Muscle layer of duodenum (tissue), 2 donors: Measurements from ENCODE around the gene KRT83.

Experiments used
- H3K27ac ChIP-seq: one replicate; pipeline ENCODE4 v1.7.0; 2013; ENCODE audit warnings: mild to moderate bottlenecking, low read length
- H3K27me3 ChIP-seq: one replicate; pipeline ENCODE4 v1.7.0; 2013; ENCODE audit warnings: low read depth, mild to moderate bottlenecking, control low read depth, low read length
- H3K36me3 ChIP-seq, 2 donors: one replicate each; pipeline ENCODE4 v1.7.0; 2013; ENCODE audit warnings: low read length in 2 of 2, control low read depth in 1 of 2, mild to moderate bottlenecking in 1 of 2; ENCODE audit not compliant: insufficient read depth in 2 of 2, control insufficient read depth in 1 of 2
- H3K4me1 ChIP-seq, 2 donors: one replicate each; pipeline ENCODE4 v1.7.0; 2013; ENCODE audit warnings: low read length in 2 of 2, mild to moderate bottlenecking in 2 of 2, control low read depth in 1 of 2, moderate library complexity in 1 of 2; ENCODE audit not compliant: insufficient read depth in 2 of 2, control insufficient read depth in 1 of 2
- H3K4me3 ChIP-seq, 2 donors: one replicate each; pipeline ENCODE4 v1.7.0; 2013; ENCODE audit warnings: low read length in 2 of 2, low read depth in 1 of 2, mild to moderate bottlenecking in 1 of 2
- H3K9me3 ChIP-seq, 2 donors: one replicate each; pipeline ENCODE4 v1.7.0; 2013; ENCODE audit warnings: low read length in 2 of 2, control low read depth in 1 of 2, mild to moderate bottlenecking in 1 of 2; ENCODE audit not compliant: control insufficient read depth in 1 of 2
- donor health status: healthy.

KRT83 gene

DNA sequence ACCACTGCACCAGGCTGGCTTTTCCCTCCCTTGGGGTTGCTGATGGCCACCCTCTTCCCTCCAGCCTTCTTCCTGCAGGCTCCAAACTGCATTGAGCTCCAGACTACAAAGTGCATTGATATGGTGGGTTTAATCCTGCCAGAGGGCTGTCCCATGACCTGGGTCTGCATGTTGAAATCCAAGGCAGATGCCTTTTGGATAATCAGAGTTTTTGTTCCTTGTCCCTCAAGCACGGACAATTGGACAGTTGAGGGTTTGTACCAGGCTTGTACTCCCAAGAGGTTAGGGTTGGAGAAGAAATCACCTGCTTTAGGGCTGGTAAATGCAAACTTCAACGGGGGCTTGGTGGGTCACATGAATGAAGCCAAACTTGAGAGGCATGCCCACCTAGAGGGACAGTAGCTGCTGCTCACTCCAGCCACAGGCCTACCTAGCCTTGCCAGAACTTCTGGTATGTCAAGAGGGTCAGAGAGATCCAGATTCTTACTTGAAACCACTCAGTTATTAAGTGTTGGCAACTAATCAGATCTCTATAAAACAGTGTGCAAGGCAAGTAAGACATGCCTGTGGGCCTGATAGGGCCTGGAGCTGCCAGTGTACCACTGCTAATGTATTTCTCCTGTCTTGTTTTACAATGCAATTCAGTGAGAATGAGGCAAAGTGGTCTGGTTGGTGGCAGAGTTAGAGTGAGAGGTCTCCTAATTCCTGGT is 21.7 kb upstream of the KRT83 start:
- Histone ChIP-seq H3K9me3 (peaks cover 0 to 14% of the 10 kb centered on the region in 2 donors), H3K36me3 (no peaks in the 10 kb centered on the region), H3K4me3 (no peak overlapping the region), H3K27me3 (no peaks in the 10 kb centered on the region), H3K4me1 (no peaks in the 10 kb centered on the region), H3K27ac (no peak overlapping the region)

DNA sequence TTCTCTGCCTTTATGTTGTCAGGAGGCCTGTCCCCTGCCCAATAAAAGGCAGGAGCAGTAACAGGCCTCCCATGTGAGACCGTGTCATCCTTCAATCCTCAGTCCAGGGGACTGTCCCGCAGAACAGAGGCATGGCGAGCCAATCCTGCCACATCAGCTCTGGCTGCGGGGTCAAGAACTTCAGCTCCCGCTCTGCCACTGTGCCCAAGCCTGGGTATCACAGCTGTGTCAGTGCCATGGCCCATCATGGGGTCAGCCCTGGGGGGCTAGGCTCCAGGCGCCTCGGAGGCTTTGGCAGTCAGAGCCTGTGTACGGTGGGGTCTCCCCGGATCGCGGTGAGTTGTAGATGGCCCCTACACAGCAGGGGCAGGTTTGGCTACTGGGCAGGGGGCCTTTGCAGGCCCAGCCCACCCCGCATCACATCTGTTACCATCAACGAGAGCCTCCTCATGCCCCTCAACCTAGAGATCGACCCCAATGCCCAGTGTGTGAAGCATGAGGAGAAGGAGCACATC is 19.9 kb upstream of the KRT83 start:
- Histone ChIP-seq H3K4me1 (no peaks in the 10 kb centered on the region), H3K4me3 (no peak overlapping the region), H3K27ac (no peak overlapping the region), H3K9me3 (peaks cover 0 to 18% of the 10 kb centered on the region in 2 donors), H3K27me3 (no peaks in the 10 kb centered on the region), H3K36me3 (no peaks in the 10 kb centered on the region)

DNA sequence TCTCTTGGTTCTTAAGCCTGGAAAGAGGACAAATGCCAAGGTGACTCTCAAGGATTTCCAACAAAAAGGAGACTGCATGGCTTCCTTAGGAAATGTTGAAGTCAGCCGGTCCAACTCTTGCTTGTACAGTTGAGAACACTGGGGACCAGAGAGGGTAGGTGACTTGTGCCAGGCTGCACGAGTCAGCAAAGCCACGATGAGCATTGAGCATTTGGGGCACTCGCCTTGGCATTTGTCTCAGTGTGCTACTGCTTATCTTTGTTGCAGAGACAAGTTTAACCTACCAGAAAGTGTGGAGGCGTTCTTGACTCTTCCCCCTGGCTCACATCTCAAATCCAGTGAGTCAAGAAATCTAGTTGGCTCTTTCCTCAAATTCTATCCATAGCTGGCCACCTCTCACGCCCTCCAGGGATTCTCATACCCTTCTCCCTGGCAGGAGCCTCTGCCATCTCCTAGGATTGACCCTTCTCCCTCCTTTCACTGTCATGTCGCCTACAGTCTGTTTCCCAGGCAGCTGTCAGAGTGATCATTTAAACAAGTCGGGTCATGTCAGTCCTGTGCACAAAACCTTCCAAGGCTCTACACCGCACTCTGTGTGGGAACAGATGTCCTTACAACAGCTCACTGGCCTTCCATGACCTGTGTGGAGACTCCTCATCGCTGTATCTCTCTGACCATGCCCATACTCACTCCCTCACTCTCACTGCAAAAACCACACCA is 17.2 kb upstream of the KRT83 start:
- no peaks in the 10 kb centered on the region for H3K36me3 ChIP-seq
- H3K9me3 ChIP-seq, result peaks cover 0 to 17% of the 10 kb centered on the region in 2 donors
- no peaks in the 10 kb centered on the region for H3K27me3 ChIP-seq
- no peak overlapping the region for H3K27ac ChIP-seq
- no peaks in the 10 kb centered on the region for H3K4me1 ChIP-seq
- no peak overlapping the region for H3K4me3 ChIP-seq

DNA sequence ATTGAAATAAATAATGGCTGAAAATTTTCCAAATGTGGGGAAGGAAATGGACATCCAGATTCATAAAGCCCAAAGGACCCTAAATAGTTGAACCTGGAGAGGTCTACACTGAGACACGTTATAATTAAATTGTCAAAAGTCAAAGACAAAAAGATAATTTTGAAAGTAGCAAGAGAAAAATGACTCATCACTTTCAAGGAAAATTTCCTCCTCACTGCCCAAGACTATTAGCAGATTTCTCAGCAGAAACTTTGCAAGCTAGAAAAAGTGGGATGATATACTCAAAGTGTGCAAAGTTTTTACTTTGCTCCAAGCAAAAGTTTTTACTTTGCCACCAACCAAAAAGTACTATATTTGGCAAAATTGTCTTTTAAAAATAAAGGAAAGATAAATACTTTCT is 15.9 kb upstream of the KRT83 start:
- Histone ChIP-seq H3K4me1 (no peaks in the 10 kb centered on the region), H3K4me3 (no peak overlapping the region), H3K27ac (no peak overlapping the region), H3K27me3 (no peaks in the 10 kb centered on the region), H3K9me3 (peaks cover 0 to 11% of the 10 kb centered on the region in 2 donors), H3K36me3 (no peaks in the 10 kb centered on the region)

DNA sequence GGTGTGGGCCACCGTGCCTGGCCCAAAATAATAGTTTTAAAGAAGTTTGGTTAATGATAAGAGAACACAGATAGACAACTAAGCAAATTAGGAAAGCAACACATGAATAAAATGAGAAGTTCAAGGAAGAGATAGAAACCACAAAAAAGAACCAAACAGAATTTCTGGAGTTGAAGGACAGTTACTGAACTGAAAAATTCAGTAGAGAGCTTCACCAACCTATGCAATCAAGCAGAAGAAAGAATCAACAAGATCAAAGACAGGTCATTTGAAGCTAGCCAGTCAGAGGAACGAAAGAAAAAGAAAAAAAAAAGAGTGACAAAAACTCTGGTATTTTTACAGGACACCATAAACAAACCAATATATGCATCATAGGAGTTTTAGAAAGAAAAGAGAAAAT is 15.4 kb upstream of the KRT83 start:
- H3K27ac ChIP-seq, result no peak overlapping the region
- peaks cover 0 to 11% of the 10 kb centered on the region in 2 donors for H3K9me3 ChIP-seq
- H3K27me3 ChIP-seq, result no peaks in the 10 kb centered on the region
- H3K4me3 ChIP-seq, result no peak overlapping the region
- no peaks in the 10 kb centered on the region for H3K4me1 ChIP-seq
- no peaks in the 10 kb centered on the region for H3K36me3 ChIP-seq

DNA sequence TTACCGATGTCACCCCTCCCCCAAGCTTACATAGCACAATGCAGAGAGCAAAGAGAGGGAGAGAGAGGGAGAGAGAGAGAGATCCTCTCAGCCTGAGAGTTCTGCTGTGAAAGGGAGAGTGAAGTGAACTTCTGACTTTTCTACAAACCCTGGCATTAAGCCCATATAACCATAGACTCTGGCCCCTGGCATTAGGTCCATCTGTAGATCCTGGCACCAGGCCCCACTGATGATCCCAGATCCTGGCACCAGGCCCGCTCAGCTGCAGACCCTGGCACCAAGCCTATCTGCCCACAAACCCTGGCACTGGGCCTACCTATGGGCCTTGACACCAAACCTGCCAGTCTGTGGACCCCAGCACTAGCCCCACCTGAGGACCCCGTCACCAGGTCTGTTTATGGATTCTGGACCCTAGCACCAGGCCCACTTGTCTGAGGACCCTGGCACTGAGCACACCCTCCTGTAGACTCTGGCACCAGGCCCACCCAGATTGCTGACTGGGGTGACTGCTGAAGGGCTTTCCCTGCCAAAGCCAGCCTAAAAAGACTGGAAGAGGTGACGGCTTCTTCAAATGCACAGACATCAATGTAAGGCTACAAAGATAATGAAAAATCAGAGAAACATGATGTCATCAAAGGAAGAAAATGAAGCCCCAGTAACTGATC is 14.5 kb upstream of the KRT83 start:
- H3K9me3 ChIP-seq, result peaks cover 0 to 11% of the 10 kb centered on the region in 2 donors
- no peak overlapping the region for H3K27ac ChIP-seq
- no peaks in the 10 kb centered on the region for H3K27me3 ChIP-seq
- no peak overlapping the region for H3K4me3 ChIP-seq
- H3K36me3 ChIP-seq, result no peaks in the 10 kb centered on the region
- no peaks in the 10 kb centered on the region for H3K4me1 ChIP-seq

DNA sequence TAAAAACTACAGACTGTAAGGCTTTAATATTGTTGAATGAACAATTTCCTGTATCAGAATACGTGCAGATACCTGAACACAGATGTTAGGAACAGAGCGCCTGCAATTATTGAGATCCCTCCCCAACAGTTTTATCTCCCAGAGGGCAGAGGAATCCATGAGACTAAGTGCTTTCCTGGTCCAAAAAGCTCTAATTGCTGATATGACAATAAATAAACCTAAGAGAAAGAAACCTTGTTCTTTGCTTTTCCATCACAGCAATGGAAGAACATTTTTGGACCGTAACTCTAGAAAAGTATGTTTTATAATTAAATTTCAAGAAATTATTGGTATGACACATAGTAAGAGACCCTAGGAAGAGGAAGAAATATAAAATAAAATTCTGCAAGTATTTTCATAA is 13.0 kb upstream of the KRT83 start:
- H3K36me3 ChIP-seq, result no peaks in the 10 kb centered on the region
- H3K4me3 ChIP-seq, result no peak overlapping the region
- no peak overlapping the region for H3K27ac ChIP-seq
- no peaks in the 10 kb centered on the region for H3K27me3 ChIP-seq
- peaks cover 0 to 11% of the 10 kb centered on the region in 2 donors for H3K9me3 ChIP-seq
- no peaks in the 10 kb centered on the region for H3K4me1 ChIP-seq

DNA sequence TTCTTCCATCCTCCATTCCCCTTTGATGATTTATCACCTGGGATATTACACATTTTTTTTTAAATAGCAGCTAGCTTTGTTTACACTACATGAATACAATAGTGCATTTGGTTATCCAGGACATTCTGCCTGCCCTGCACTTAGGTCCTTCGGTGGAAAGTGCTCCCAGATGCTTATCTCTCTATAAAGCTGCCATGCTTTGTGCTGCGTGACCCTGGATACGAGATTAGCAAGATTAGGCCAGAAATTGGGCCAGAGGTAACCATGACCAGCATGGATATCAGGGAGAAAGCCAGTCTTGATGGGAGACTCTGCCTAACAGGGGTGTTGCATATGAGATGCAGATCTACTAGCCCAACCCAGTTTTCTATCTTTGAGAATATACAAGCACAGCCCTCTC is 12.1 kb upstream of the KRT83 start:
- Histone ChIP-seq H3K9me3 (peaks cover 0 to 11% of the 10 kb centered on the region in 2 donors), H3K27ac (no peak overlapping the region), H3K27me3 (no peaks in the 10 kb centered on the region), H3K4me3 (no peak overlapping the region), H3K4me1 (no peaks in the 10 kb centered on the region), H3K36me3 (no peaks in the 10 kb centered on the region)

DNA sequence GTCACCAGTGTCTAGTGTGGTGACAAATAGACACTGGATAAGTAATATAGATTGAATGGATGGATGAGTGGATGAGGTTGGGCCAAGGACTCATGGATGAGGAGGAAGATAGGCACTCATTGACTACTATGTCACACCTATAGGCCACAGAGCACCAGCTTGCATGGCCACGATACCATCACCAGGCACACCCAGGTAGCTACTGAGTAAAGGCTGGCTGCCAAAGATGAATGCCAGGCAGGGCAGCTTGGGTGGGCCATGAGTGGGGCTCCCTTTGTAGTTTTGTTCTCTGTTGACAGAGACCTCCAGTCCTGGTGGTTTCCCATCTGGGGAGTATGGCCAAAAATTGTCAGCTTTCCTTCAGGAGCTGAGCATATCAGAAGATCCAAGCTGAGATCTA is 11.2 kb upstream of the KRT83 start:
- no peaks in the 10 kb centered on the region for H3K4me1 ChIP-seq
- no peak overlapping the region for H3K27ac ChIP-seq
- H3K4me3 ChIP-seq, result no peak overlapping the region
- no peaks in the 10 kb centered on the region for H3K36me3 ChIP-seq
- H3K9me3 ChIP-seq, result peaks cover 0 to 11% of the 10 kb centered on the region in 2 donors
- no peaks in the 10 kb centered on the region for H3K27me3 ChIP-seq

DNA sequence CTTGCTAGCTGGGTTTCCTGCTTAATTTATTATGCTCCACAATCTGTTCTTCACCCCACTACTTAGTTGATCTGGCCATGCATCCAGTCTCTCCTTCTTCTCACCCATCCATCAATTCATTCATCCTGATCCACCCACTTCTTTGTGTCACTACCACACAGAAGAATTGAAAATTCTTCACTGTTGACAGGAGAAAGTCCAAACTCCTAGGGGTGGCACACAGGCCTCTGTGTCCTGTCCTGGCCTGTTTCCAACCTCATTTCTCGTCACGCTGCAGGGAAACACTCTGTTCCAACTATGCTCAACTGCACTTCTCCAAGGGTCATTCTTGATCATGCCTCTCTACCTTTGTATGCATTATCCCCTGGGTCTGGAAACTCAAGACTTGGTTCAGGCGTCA is 10.6 kb upstream of the KRT83 start:
- H3K9me3 ChIP-seq, result peaks cover 0 to 11% of the 10 kb centered on the region in 2 donors
- no peaks in the 10 kb centered on the region for H3K4me1 ChIP-seq
- H3K4me3 ChIP-seq, result no peak overlapping the region
- no peaks in the 10 kb centered on the region for H3K36me3 ChIP-seq
- H3K27me3 ChIP-seq, result no peaks in the 10 kb centered on the region
- H3K27ac ChIP-seq, result no peak overlapping the region

DNA sequence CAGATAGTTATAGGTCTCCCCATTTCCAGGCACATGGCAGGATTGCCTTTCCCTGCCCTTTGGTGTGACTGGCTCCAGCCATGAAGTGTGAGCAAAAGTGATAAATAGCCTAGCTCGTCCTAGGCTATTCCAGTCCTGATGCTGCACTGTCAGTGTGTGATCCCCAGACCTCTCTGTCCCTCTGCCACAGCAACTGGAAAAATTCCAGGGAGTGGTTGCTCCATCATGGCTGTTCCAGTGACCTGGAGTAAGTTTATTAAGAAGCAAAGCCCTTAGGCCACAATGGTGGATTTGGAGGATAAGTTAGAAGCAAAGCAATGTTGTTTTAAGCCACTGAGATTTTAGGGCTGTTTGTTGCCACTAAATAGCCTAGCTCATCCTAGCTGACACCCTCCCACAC is 9.8 kb upstream of the KRT83 start:
- H3K36me3 ChIP-seq, result no peaks in the 10 kb centered on the region
- H3K4me1 ChIP-seq, result no peaks in the 10 kb centered on the region
- H3K9me3 ChIP-seq, result peaks cover 0 to 7% of the 10 kb centered on the region in 2 donors
- H3K27ac ChIP-seq, result no peak overlapping the region
- no peaks in the 10 kb centered on the region for H3K27me3 ChIP-seq
- no peak overlapping the region for H3K4me3 ChIP-seq
